ENCODE results near the gene ULK4.

GRCh38 chr3:41716471-41716870 is 245.4 kb downstream of the ULK4 start:
- TF ChIP-seq POLR2A (IDR thresholded peaks at IDR 0.05; ENCODE audit: low read depth, low read length) (no peak), POLR2AphosphoS5 (IDR thresholded peaks at IDR 0.05; ENCODE audit: low read depth, low read length) (no peak), TAF1 (IDR thresholded peaks at IDR 0.05; ENCODE audit: low read depth, low read length) (no peak), SPI1 (IDR thresholded peaks at IDR 0.05; ENCODE audit: low read depth, low read length) (no peak), POU2F2 (IDR thresholded peaks at IDR 0.05; ENCODE audit: low read depth, low read length) (no peak), PAX5 (IDR thresholded peaks at IDR 0.05; ENCODE audit: insufficient read depth, low read length, severe bottlenecking) (no peak)

All from GM12891 (cell line).